Stimulated activated CD8-positive, alpha-beta memory T cell treated with anti-CD3 and anti-CD28 coated beads, Interleukin-15, amount 100 ng/mL, for 48 hours (primary cell): Measurements from ENCODE around the gene PODXL.
"Not testable (repeated sequence)": the region's sequence is repeated elsewhere in the genome, so short reads cannot be mapped to it uniquely, and the experiment has no call there.

Experiments used
- DNase-seq, 2 donors: peaks; one replicate each; pipeline ENCODE4 v3.0.0-alpha.2; 2020; ENCODE audit warnings: low read depth in 2 of 2

The PODXL gene

DNA sequence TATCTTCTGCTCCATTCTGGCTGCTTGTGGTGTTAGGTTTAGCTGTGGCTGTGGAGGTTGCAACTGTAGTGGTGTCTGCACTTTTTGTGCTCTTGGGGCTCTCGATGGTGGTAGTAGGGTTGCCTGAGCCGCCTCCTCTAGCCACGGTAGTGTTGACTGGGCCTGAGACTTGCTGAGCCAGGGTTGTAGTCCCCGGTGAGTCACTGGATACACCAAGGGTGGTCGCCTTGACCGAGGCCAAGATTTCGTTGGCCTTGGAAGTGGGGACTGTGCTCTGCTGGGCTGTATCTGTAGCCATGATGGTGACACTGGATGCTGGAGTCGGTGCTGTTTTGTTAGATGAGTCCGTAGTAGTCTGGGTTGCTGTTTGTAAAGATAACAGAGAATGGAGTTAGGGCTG, 45.4 kb downstream of the PODXL start:
- DNase-seq, result no peak

- DNase-seq, result no peak
Observed at GRCh38 chr7:131509781-131510180, 46.6 kb downstream of the PODXL start.

DNA sequence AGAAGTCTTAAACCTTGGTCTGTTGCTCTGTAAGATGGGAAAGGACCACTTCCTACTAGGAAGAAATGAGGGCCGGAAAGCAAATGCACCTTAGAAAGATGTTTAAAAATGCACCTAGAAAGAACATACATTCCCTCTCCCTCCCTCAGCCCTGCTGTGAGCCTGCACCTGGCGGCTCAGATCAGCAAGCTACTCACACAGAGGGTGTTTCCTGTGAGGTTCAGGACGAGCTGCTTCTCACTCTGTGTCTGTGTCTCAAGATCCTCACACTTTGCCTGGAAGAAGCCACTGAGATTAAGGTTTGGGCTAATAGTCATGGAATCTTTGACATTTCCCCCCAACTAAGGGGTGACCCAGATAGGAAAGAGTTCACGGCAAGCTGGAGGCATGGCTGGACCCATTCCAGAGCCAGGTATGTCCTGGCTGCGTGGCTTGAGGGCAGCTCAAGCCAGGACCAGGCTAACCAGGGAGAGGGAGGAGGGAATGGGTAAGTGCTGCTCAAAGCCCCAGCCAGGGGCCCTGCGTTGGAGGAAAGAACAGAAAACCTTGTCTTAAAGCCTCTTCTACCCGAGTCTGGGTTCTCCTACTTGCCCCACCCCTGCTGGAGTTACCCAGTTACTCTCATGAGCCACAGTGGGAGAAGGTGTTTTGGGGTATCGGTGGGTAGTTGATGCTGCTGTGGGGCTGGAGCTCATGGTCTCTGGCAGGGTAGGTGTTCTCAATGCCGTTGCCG, 47.5 kb downstream of the PODXL start:
- no peak for DNase-seq

DNA sequence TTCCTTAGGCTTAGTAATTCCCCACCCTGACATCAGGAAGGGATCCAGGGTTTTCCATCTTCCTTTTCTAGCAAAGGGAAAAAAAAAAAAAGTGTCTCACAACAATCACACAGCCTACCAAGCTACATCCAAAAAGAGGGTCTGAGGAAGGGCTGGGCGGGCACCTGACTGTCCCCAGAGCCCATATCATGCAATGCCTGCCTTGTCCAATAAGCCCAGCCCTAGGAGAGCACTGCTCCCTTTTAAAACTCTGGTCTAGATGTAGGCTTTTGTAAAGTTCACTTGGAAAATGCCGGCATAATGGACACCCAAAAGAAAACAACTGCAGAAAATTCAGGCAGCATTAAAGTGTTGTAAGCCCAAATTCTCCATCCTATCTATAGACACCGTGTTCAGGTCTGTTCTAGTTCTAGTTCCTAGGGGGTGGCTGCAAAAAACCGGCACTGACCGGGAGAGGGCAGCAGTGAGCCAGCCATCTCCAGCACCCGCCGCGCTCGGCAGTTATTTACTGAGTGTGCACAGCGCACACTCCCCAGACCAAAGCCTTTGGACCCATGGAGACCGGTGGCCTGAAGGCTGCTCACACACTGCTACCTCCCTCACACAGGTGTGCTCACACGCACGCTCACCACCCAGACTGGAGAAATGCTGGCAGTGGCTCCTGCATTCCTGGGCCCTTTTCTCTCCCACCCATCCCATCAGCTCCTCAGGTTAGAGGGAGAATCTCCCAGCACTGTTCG, 48.7 kb downstream of the PODXL start:
- peak; percentile 64 to 69 for DNase-seq

DNA sequence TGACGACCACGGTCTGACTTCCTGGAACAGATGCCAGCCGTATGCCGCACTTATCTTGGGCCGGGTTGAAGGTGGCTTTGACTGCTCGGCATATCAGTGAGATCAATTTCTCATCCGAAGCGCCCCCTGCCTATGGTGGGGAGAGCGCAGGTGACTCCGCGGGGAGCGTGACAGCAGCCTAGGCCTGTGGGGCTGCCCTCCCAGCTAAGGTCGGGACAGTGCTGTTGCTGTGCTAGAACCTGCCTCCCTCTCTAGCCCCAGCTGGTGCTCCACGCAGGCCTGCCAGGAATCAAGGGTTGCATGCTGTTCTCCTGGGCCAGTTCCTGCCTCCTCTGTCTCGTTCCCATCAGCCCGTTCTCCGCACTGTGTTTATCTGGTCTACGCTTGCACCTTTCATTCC, 49.8 kb downstream of the PODXL start:
- DNase-seq, result no peak

DNA sequence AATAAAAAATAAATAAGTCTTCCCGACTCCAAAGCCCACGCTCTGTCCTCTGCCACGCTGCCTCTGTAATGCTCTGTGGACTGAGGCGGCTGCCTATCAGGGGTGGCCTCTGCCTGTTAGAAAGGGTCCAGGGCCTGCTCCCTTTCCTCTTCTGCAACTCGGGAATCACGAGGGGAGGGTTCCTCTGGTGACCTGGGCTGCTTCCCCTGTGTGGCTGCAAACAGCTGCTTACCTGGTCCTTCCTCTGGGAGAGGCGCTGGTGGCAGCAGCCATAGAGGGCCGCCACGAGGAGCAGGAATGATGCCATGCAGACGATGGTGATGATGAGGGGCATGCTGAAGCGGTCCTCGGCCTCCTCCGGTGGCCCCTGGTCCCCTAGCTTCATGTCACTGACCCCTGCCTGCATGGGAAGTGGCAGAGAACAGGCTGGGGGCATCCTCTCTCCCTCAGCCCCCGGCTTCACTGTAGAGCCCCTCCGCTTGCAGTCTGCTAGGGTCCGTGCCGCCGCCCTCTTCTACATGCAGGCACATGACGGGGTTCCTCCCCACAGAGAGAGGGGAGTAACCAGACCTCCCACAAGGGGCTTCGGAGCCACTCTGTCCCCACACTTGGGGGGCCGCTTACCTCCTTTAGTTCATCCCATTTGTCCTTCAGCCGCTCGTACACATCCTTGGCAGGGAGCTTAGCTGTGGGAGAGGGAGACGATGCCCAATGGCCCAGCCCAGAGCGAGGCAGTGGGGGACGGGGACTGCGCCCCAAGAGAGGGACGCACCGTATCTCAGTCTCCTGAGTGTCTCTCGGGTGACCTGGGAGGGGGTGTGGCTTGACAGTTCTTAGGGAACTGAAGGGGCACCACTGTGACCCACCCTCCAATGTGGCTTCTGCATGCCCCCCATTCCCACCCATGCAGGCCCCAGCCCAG, 50.5 kb downstream of the PODXL start:
- DNase-seq, result no peak

DNA sequence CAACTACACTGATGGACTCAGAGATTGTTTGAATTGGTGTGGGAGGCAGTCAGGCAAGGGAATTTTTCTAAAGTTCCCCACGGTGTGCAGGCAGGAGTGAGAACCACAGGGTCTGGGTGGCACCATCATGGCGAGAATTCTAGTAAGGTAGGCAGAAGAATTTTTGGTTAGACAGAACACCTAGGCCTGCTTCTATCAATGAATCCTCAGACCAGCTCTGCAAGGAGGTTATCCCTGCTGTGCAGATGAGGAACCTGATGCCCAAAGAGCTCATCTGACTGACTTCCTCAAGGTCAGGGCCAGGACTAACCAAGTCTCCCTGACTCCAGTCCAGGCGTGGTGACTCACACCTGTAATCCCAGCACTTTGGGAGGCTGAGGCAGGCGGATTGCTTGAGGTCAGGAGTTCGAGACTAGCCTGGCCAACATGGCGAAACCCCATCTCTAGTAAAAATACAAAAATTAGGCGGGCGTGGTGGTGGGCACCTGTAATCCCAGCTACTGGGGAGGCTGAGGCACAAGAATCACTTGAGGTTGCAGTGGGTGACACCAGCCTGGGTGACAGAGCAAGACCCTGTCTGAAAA, 51.3 kb downstream of the PODXL start:
- DNase-seq, result not testable (repeated sequence)

GRCh38 chr7:131504157-131504899, 52.1 kb downstream of the PODXL start:
- DNase-seq, result no peak

DNA sequence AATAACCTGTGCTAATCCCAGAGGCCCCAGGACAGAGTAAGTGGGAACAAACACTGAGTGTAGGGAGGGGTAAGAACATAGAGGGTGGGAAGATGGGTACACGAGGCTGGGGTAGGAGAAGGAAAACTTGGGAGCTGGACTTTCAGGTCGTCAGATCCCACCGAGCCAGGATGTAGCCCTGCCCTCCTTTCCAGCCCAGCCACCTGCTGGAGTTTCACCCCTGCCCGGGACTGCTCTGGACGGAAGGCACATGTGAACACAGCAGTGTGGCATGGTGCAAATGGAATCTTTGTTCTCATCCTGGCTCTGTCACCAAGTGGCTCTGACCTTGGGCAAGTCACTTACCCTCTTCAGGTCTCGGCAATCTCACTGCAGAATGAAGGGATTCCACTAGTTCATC, 52.8 kb downstream of the PODXL start:
- DNase-seq, result no peak

DNA sequence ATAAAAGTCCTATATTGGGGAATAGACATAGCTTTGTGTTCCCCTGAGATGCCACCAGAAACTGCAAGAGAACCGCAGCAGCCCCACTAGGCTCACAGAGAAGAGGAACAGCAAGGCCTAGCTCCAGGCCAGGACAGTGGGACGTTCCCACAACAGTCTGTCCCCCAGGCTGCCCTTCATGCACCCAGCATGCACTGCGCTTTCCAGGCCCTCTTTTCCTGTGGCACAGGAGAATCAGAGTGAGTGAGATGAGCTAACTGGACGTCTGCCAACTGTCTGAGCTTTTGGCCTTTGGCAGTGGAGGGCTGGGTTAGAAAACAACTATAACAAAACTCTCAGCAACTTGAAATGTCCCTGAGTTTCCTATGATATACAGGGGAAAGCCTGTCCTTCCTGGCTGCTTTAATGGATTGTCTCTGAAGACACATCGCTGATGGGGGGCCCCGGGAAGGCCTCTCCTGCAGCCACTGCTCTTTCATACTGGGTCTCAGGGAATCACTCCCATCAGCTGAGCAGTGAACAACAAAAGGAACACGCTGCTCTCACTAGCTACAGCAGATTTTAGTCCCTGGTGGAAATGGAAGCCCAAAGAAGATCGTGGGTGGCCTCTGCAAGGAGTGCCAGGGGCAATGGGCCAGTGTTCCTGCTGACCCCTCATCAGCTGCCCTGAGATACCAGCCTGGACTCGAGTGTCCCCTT, 53.5 kb downstream of the PODXL start:
- DNase-seq, result no peak

- DNase-seq, result no peak
Observed at GRCh38 chr7:131501930-131502685, 54.3 kb downstream of the PODXL start.

- peak; percentile 16 to 23 for DNase-seq
Observed at GRCh38 chr7:131501422-131501821, 55.0 kb downstream of the PODXL start.

GRCh38 chr7:131500357-131500756, 56.1 kb downstream of the PODXL start:
- DNase-seq, result no peak

GRCh38 chr7:131499801-131500200, 56.6 kb downstream of the PODXL start:
- no peak for DNase-seq

DNA sequence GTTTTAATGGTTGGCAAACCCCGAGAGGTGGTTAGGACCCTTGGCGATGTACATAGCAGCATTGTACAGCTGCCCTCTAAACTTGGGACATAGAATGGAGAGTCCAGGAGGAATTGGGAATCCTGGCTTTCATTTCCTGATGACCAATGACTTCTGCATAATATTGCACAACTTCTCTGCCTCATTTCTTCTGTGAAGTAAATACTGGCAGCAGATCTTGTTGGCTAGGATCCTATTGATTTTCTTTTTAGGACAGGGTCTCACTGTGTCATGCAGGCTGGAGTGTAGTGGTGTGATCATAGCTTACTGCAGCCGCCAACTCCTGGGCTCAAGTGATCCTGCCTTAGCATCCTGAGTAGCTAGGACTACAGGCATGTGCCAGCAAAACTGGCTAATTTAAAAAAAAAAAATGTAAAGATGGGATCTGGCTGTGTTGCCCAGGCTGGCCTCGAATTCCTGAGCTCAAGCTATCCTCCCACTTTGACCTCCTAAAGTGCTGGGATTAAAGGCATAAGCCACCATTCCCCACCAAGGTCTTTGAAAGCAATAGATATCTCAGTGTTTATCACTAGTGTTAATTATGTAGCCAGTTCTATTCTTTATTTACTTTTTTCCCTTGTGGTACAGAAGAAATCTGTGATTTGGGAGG, 58.1 kb downstream of the PODXL start:
- DNase-seq, result no peak

- DNase-seq, result no peak
Observed at GRCh38 chr7:131497454-131497853, 59.0 kb downstream of the PODXL start.

- no peak for DNase-seq
Observed at GRCh38 chr7:131495669-131496498, 60.5 kb downstream of the PODXL start.

- no peak for DNase-seq
Observed at GRCh38 chr7:131494182-131494581, 62.2 kb downstream of the PODXL start.
